ENCODE results near the gene SAMD4A.

SAMD4A gene

GRCh38 chr14:54651649-54652048 is 84.7 kb downstream of the SAMD4A start:
- DNase-seq (ENCODE audit: low read depth in 2 of 2), result peak; percentile 44 to 69
- H3K4me3 ChIP-seq (replicated peaks in 1 of 2; ENCODE audit: low read depth in 2 of 2, low read length in 2 of 2), result no peak overlapping the region
- no peak for TF ChIP-seq CTCF (IDR thresholded peaks at IDR 0.05; ENCODE audit: low read depth, low read length)

GRCh38 chr14:54652188-54652587 is 85.3 kb downstream of the SAMD4A start:
- H3K4me3 ChIP-seq (replicated peaks in 1 of 2; ENCODE audit: low read depth in 2 of 2, low read length in 2 of 2), result peak overlapping the region in 1 of 2 donors; percentile 45
- peak; percentile 99 to 100 for DNase-seq (ENCODE audit: low read depth in 2 of 2)
- TF ChIP-seq CTCF (IDR thresholded peaks at IDR 0.05; ENCODE audit: low read depth, low read length), result no peak

GRCh38 chr14:54652605-54653052 is 85.7 kb downstream of the SAMD4A start:
- TF ChIP-seq CTCF (IDR thresholded peaks at IDR 0.05; ENCODE audit: low read depth, low read length), result no peak
- DNase-seq (ENCODE audit: low read depth in 2 of 2), result peak; percentile 73 to 83
- peak overlapping the region in 1 of 2 donors; percentile 45 for H3K4me3 ChIP-seq (replicated peaks in 1 of 2; ENCODE audit: low read depth in 2 of 2, low read length in 2 of 2)

- peak; percentile 90 to 91 for DNase-seq (ENCODE audit: low read depth in 2 of 2)
- no peak for TF ChIP-seq CTCF (IDR thresholded peaks at IDR 0.05; ENCODE audit: low read depth, low read length)
- no peak overlapping the region for H3K4me3 ChIP-seq (replicated peaks in 1 of 2; ENCODE audit: low read depth in 2 of 2, low read length in 2 of 2)
These were observed 87.0 kb downstream of the SAMD4A start for GRCh38 chr14:54653712-54654469.

GRCh38 chr14:54654605-54655004 is 87.7 kb downstream of the SAMD4A start:
- TF ChIP-seq CTCF (IDR thresholded peaks at IDR 0.05; ENCODE audit: low read depth, low read length), result no peak
- peak in 1 of 2 donors; percentile 40 for DNase-seq (ENCODE audit: low read depth in 2 of 2)
- no peak overlapping the region for H3K4me3 ChIP-seq (replicated peaks in 1 of 2; ENCODE audit: low read depth in 2 of 2, low read length in 2 of 2)

- DNase-seq (ENCODE audit: low read depth in 2 of 2), result no peak
- TF ChIP-seq CTCF (IDR thresholded peaks at IDR 0.05; ENCODE audit: low read depth, low read length), result no peak
- H3K4me3 ChIP-seq (replicated peaks in 1 of 2; ENCODE audit: low read depth in 2 of 2, low read length in 2 of 2), result no peak overlapping the region
These were observed 91.9 kb downstream of the SAMD4A start for GRCh38 chr14:54658836-54659235.
